Activated naive CD8-positive, alpha-beta T cell treated with anti-CD3 and anti-CD28 coated beads, Interleukin-2, amount 10 ng/mL, durations not matched to agents 7 days and 5 days (primary cell): Measurements from ENCODE around the gene EEIG1. TPM values are rescaled to one million over a fixed set of nuclear protein-coding genes. Genes with fewer than 3 reads are reported as not detected.
A peak's percentile ranks its signal among the peaks of the same experiment; 100 is the strongest.

Experiments used
- ATAC-seq: fragments of 150-1000 bp; cut with Tn5 transposase; one replicate; pipeline ENCODE4 v1.10.0; 2021; ENCODE audit warnings: low read depth, moderate library complexity
- POLR2A ChIA-PET: fragments of 350-600 bp; sonication (Branson Sonifier 250); formaldehyde crosslinking; loops from one replicate; lab custom pipeline; 2021; ENCODE audit warnings: antibody characterized with exemption; lab: Charles Lee
- DNase-seq: peaks from one replicate; pipeline ENCODE4 v3.0.0; 2021
- H3K27ac Mint-ChIP-seq: one replicate; pipeline ENCODE4 v1.8.0; 2022; ENCODE audit warnings: mild to moderate bottlenecking, mixed read lengths
- H3K27me3 Mint-ChIP-seq: one replicate; pipeline ENCODE4 v1.8.0; 2022; ENCODE audit warnings: mild to moderate bottlenecking, moderate library complexity, mixed read lengths
- H3K36me3 Mint-ChIP-seq: one replicate; pipeline ENCODE4 v1.8.0; 2021; ENCODE audit warnings: mild to moderate bottlenecking, mixed read lengths
- H3K4me1 Mint-ChIP-seq: one replicate; pipeline ENCODE4 v1.8.0; 2021; ENCODE audit warnings: mixed read lengths
- H3K4me3 Mint-ChIP-seq: one replicate; pipeline ENCODE4 v1.8.0; 2022; ENCODE audit warnings: mild to moderate bottlenecking, moderate library complexity, mixed read lengths
- H3K9me3 Mint-ChIP-seq: one replicate; pipeline ENCODE4 v1.8.0; 2021; ENCODE audit warnings: mixed read lengths
- total RNA-seq, 2 experiments: library from RNA; stranded (reverse); gene quantifications; one replicate each; pipeline ENCODE4 v1.2.3, GENCODE V29; 2021

Gene EEIG1
- total RNA-seq, 2 experiments from 2014 or later: 329 to 366 TPM

GRCh38 chr9:128011071-128011817, 30.5 kb upstream of the EEIG1 start:
- no peaks in the 10 kb centered on the region for H3K9me3 Mint-ChIP-seq
- H3K27ac Mint-ChIP-seq: peak overlapping the region; percentile 63
- POLR2A ChIA-PET: interaction anchor here (0.9 kb wide), 1 partner anchor 29 kb away, joined by 3 read pairs; no protein-coding TSS in a partner anchor
- ATAC-seq (no peak), DNase-seq (no peak)
- no peaks in the 10 kb centered on the region for H3K27me3 Mint-ChIP-seq
- H3K4me3 Mint-ChIP-seq: no peak overlapping the region
- H3K4me1 Mint-ChIP-seq: peaks cover 31% of the 10 kb centered on the region
- H3K36me3 Mint-ChIP-seq: peaks cover 5% of the 10 kb centered on the region

- POLR2A ChIA-PET: interaction anchor here (1.2 kb wide), 1 partner anchor 59 kb away, joined by 3 read pairs; the partner anchor contains the start of gene SLC25A25
- H3K27ac Mint-ChIP-seq: no peak overlapping the region
- H3K36me3 Mint-ChIP-seq: peaks cover 5% of the 10 kb centered on the region
- H3K27me3 Mint-ChIP-seq: no peaks in the 10 kb centered on the region
- no peak for ATAC-seq
- H3K4me3 Mint-ChIP-seq: no peak overlapping the region
- H3K4me1 Mint-ChIP-seq: peaks cover 32% of the 10 kb centered on the region
- no peaks in the 10 kb centered on the region for H3K9me3 Mint-ChIP-seq
- no peak for DNase-seq
Observed at GRCh38 chr9:128009639-128010038, 28.9 kb upstream of the EEIG1 start.

- Mint-ChIP-seq H3K4me1 (peaks cover 32% of the 10 kb centered on the region), H3K27ac (peak overlapping the region; percentile 93), H3K9me3 (no peaks in the 10 kb centered on the region), H3K4me3 (peak overlapping the region; percentile 77), H3K27me3 (no peaks in the 10 kb centered on the region), H3K36me3 (peaks cover 5% of the 10 kb centered on the region)
- ATAC-seq (no peak), DNase-seq (no peak)
- POLR2A ChIA-PET: interaction anchor here (0.5 to 4.8 kb wide), 11 partner anchors 11 to 59 kb away, joined by 3 to 70 read pairs (median 4); partner anchors contain the start of genes EEIG1, NAIF1 and SLC25A25
Observed at GRCh38 chr9:128008171-128008570, 27.4 kb upstream of the EEIG1 start.

GRCh38 chr9:128007566-128008138, 26.9 kb upstream of the EEIG1 start:
- POLR2A ChIA-PET: interaction anchor here (0.5 to 4.8 kb wide), 18 partner anchors 8 to 60 kb away, joined by 3 to 70 read pairs (median 4); partner anchors contain the start of genes EEIG1, NAIF1 and SLC25A25
- Mint-ChIP-seq H3K4me3 (peak overlapping the region; percentile 77), H3K27me3 (no peaks in the 10 kb centered on the region), H3K27ac (peak overlapping the region; percentile 93), H3K9me3 (no peaks in the 10 kb centered on the region), H3K36me3 (peaks cover 5% of the 10 kb centered on the region), H3K4me1 (peaks cover 34% of the 10 kb centered on the region)
- peak; percentile 86 for ATAC-seq
- peak; percentile 77 for DNase-seq

- peak overlapping the region; percentile 73 for H3K27ac Mint-ChIP-seq
- peaks cover 33% of the 10 kb centered on the region for H3K4me1 Mint-ChIP-seq
- H3K27me3 Mint-ChIP-seq: no peaks in the 10 kb centered on the region
- POLR2A ChIA-PET: interaction anchor here (0.5 to 4.8 kb wide), 18 partner anchors 9 to 955 kb away, joined by 3 to 70 read pairs (median 4); partner anchors contain the start of gene EEIG1
- no peak for ATAC-seq
- peak overlapping the region; percentile 55 for H3K4me3 Mint-ChIP-seq
- DNase-seq: no peak
- H3K36me3 Mint-ChIP-seq: peaks cover 5% of the 10 kb centered on the region
- no peaks in the 10 kb centered on the region for H3K9me3 Mint-ChIP-seq
Observed at GRCh38 chr9:128006332-128006996, 25.7 kb upstream of the EEIG1 start.

- Mint-ChIP-seq H3K27me3 (no peaks in the 10 kb centered on the region), H3K36me3 (peaks cover 5% of the 10 kb centered on the region), H3K9me3 (no peaks in the 10 kb centered on the region), H3K4me1 (peaks cover 28% of the 10 kb centered on the region), H3K4me3 (peak overlapping the region; percentile 28), H3K27ac (no peak overlapping the region)
- POLR2A ChIA-PET: interaction anchor here (0.6 to 4.8 kb wide), 9 partner anchors 9 to 28 kb away, joined by 3 to 70 read pairs (median 7); partner anchors contain the start of gene EEIG1
- ATAC-seq: no peak
- no peak for DNase-seq
Observed at GRCh38 chr9:128005923-128006322, 25.1 kb upstream of the EEIG1 start.

- Mint-ChIP-seq H3K27me3 (no peaks in the 10 kb centered on the region), H3K9me3 (peaks cover 2% of the 10 kb centered on the region), H3K4me3 (no peak overlapping the region), H3K27ac (no peak overlapping the region), H3K4me1 (peaks cover 25% of the 10 kb centered on the region), H3K36me3 (peaks cover 3% of the 10 kb centered on the region)
- DNase-seq (no peak), ATAC-seq (no peak)
- POLR2A ChIA-PET: interaction anchor here (0.6 to 4.8 kb wide), 2 partner anchors 22 to 36 kb away, joined by 3 to 70 read pairs; partner anchors contain the start of gene EEIG1
Observed at GRCh38 chr9:128003966-128004604, 23.3 kb upstream of the EEIG1 start.

- DNase-seq (no peak), ATAC-seq (no peak)
- H3K9me3 Mint-ChIP-seq: peaks cover 2% of the 10 kb centered on the region
- no peak overlapping the region for H3K4me3 Mint-ChIP-seq
- peaks cover under 1% of the 10 kb centered on the region for H3K36me3 Mint-ChIP-seq
- no peak overlapping the region for H3K27ac Mint-ChIP-seq
- H3K27me3 Mint-ChIP-seq: peaks cover 7% of the 10 kb centered on the region
- POLR2A ChIA-PET: interaction anchor here (0.7 to 1.4 kb wide), 3 partner anchors 9 to 22 kb away, joined by 3 to 9 read pairs (median 7); partner anchors contain the start of gene EEIG1
- peaks cover 18% of the 10 kb centered on the region for H3K4me1 Mint-ChIP-seq
Observed at GRCh38 chr9:128002959-128003358, 22.2 kb upstream of the EEIG1 start.

- Mint-ChIP-seq H3K4me3 (no peak overlapping the region), H3K4me1 (peaks cover 10% of the 10 kb centered on the region), H3K9me3 (peaks cover 2% of the 10 kb centered on the region), H3K36me3 (no peaks in the 10 kb centered on the region), H3K27ac (no peak overlapping the region), H3K27me3 (peaks cover 7% of the 10 kb centered on the region)
- DNase-seq (no peak), ATAC-seq (no peak)
- POLR2A ChIA-PET: interaction anchor here (1.4 kb wide), 1 partner anchor 21 kb away, joined by 9 read pairs; the partner anchor contains the start of gene EEIG1
Observed at GRCh38 chr9:128001779-128002298, 21.1 kb upstream of the EEIG1 start.

GRCh38 chr9:128001151-128001778, 20.5 kb upstream of the EEIG1 start:
- POLR2A ChIA-PET: interaction anchor here (1.4 kb wide), 1 partner anchor 20 kb away, joined by 9 read pairs; the partner anchor contains the start of gene EEIG1

GRCh38 chr9:127999461-127999860, 18.7 kb upstream of the EEIG1 start:
- ATAC-seq (no peak), DNase-seq (no peak)
- H3K27ac Mint-ChIP-seq: no peak overlapping the region
- H3K36me3 Mint-ChIP-seq: no peaks in the 10 kb centered on the region
- H3K27me3 Mint-ChIP-seq: peaks cover 10% of the 10 kb centered on the region
- peaks cover 5% of the 10 kb centered on the region for H3K4me1 Mint-ChIP-seq
- no peak overlapping the region for H3K4me3 Mint-ChIP-seq
- POLR2A ChIA-PET: interaction anchor here (1.0 to 1.4 kb wide), 3 partner anchors 13 to 27 kb away, joined by 5 to 7 read pairs (median 6); no protein-coding TSS in a partner anchor
- H3K9me3 Mint-ChIP-seq: peaks cover 2% of the 10 kb centered on the region

More at GRCh38 chr9:128001151-128001778, 20.5 kb upstream of the EEIG1 start:
- H3K9me3 Mint-ChIP-seq: peaks cover 2% of the 10 kb centered on the region
- peaks cover 7% of the 10 kb centered on the region for H3K4me1 Mint-ChIP-seq
- H3K27ac Mint-ChIP-seq: no peak overlapping the region
- no peaks in the 10 kb centered on the region for H3K36me3 Mint-ChIP-seq
- peaks cover 10% of the 10 kb centered on the region for H3K27me3 Mint-ChIP-seq
- DNase-seq (no peak), ATAC-seq (no peak)
- no peak overlapping the region for H3K4me3 Mint-ChIP-seq

- no peaks in the 10 kb centered on the region for H3K9me3 Mint-ChIP-seq
- H3K36me3 Mint-ChIP-seq: no peaks in the 10 kb centered on the region
- peaks cover 7% of the 10 kb centered on the region for H3K27me3 Mint-ChIP-seq
- ATAC-seq (no peak), DNase-seq (no peak)
- POLR2A ChIA-PET: interaction anchor here (0.6 to 1.3 kb wide), 2 partner anchors 9 to 12 kb away, joined by 3 read pairs; no protein-coding TSS in a partner anchor
- H3K4me1 Mint-ChIP-seq: peaks cover 11% of the 10 kb centered on the region
- no peak overlapping the region for H3K27ac Mint-ChIP-seq
- no peak overlapping the region for H3K4me3 Mint-ChIP-seq
Observed at GRCh38 chr9:127993721-127994120, 12.9 kb upstream of the EEIG1 start.
